HepG2 (cell line): ENCODE results near the gene OVCA2. TPM values are rescaled to one million over a fixed set of nuclear protein-coding genes. Genes with fewer than 3 reads are reported as not detected.

ENCODE experiments used
- CREM ChIP-seq, 2 experiments: sonication (generic) in 1 of 2; formaldehyde crosslinking in 1 of 2; IDR thresholded peaks; 2 replicates each; pipeline versions ENCODE4 v1.4.0 to v1.6.1; 2016 to 2020; ENCODE audit warnings: antibody characterized with exemption in 1 of 2, mild to moderate bottlenecking in 1 of 2, missing genetic modification reagents in 1 of 2
- FOXA3 ChIP-seq: IDR thresholded peaks from 2 replicates; pipeline ENCODE4 v1.6.1; 2016; ENCODE audit warnings: missing genetic modification reagents, missing compliant biosample characterization
- GATAD2A ChIP-seq: IDR thresholded peaks from 2 replicates; pipeline ENCODE4 v1.6.1; 2016
- GMEB2 ChIP-seq: IDR thresholded peaks from 2 replicates; pipeline ENCODE4 v1.6.1; 2016; ENCODE audit warnings: missing biosample characterization, missing genetic modification reagents, low read depth
- ISL2 ChIP-seq: sonication (generic); formaldehyde crosslinking; IDR thresholded peaks from 2 replicates; pipeline ENCODE4 v1.5.0; 2020; ENCODE audit warnings: missing genetic modification reagents
- JUND ChIP-seq: sonication (generic); formaldehyde crosslinking; IDR thresholded peaks from 2 replicates; pipeline ENCODE4 v1.8.0; 2022; ENCODE audit warnings: mild to moderate bottlenecking, missing genetic modification reagents
- KMT2A ChIP-seq: sonication (generic); formaldehyde crosslinking; IDR thresholded peaks from 2 replicates; pipeline ENCODE4 v1.4.0; 2020; ENCODE audit warnings: missing genetic modification reagents
- MEIS1 ChIP-seq: sonication (generic); formaldehyde crosslinking; IDR thresholded peaks from 2 replicates; pipeline ENCODE4 v1.9.0; 2021; ENCODE audit warnings: mild to moderate bottlenecking, missing genetic modification reagents, moderate library complexity, borderline replicate concordance
- NFATC3 ChIP-seq: sonication (generic); formaldehyde crosslinking; IDR thresholded peaks from 2 replicates; pipeline ENCODE4 v1.5.1; 2020; ENCODE audit warnings: mild to moderate bottlenecking, missing genetic modification reagents
- NONO ChIP-seq, 2 experiments: fragments of 450-650 bp in 1 of 2; sonication (generic) in 1 of 2; formaldehyde crosslinking in 1 of 2; IDR thresholded peaks in 1 of 2; conservative IDR thresholded peaks in 1 of 2; 2 replicates each; pipeline versions ENCODE4 v1.6.1 to v1.8.0; 2017 to 2022; ENCODE audit warnings: mild to moderate bottlenecking in 1 of 2, missing genetic modification reagents in 1 of 2, moderate library complexity in 1 of 2
- PHF8 ChIP-seq: sonication (generic); formaldehyde crosslinking; IDR thresholded peaks from 2 replicates; pipeline ENCODE4 v1.5.0; 2020; ENCODE audit warnings: missing genetic modification reagents
- PITX1 ChIP-seq: sonication (generic); formaldehyde crosslinking; IDR thresholded peaks from 2 replicates; pipeline ENCODE4 v1.5.1; 2020; ENCODE audit warnings: mild to moderate bottlenecking, missing genetic modification reagents
- SP5 ChIP-seq: IDR thresholded peaks from 2 replicates; pipeline ENCODE4 v1.6.1; 2016; ENCODE audit warnings: low read depth, borderline replicate concordance
- TEAD2 ChIP-seq: sonication (generic); formaldehyde crosslinking; IDR thresholded peaks from 2 replicates; pipeline ENCODE4 v1.9.0; 2021; ENCODE audit warnings: missing genetic modification reagents
- ZBTB21 ChIP-seq: sonication (generic); formaldehyde crosslinking; IDR thresholded peaks from 2 replicates; pipeline ENCODE4 v1.4.0; 2020; ENCODE audit warnings: missing genetic modification reagents
- ZBTB3 ChIP-seq: sonication (generic); formaldehyde crosslinking; IDR thresholded peaks from 2 replicates; pipeline ENCODE4 v1.4.0; 2020; ENCODE audit warnings: low read depth, mild to moderate bottlenecking, moderate library complexity, missing genetic modification reagents, borderline replicate concordance
- ZBTB7B ChIP-seq: sonication (generic); formaldehyde crosslinking; IDR thresholded peaks from 2 replicates; pipeline ENCODE4 v1.4.0; 2020; ENCODE audit warnings: missing genetic modification reagents
- ZNF746 ChIP-seq: sonication (generic); formaldehyde crosslinking; IDR thresholded peaks from 2 replicates; pipeline ENCODE4 v1.8.0; 2022; ENCODE audit warnings: mild to moderate bottlenecking, missing genetic modification reagents
- polyA plus RNA-seq, 8 experiments: library from polyadenylated mRNA; depleted of rRNA in 3 of 8; stranded (reverse) in 7 of 8; unstranded in 1 of 8; fragments of >200 nt; fragmentation: Illumina TruSeq in 4 of 8; extraction: Trizol in 4 of 8; gene quantifications; 2 replicates each; pipeline versions ENCODE4 v1.2.1 to v1.2.3, GENCODE V29; 2011 to 2016; ENCODE audit warnings: low read depth in 4 of 8, missing spikeins in 1 of 8, mixed read lengths in 1 of 8; ENCODE audit not compliant: insufficient read depth in 1 of 8
- total RNA-seq, 5 experiments: library from RNA; depleted of rRNA; stranded (reverse); fragments of >200 nt; fragmentation: Illumina TruSeq; extraction: Trizol; gene quantifications; 2 replicates each; pipeline ENCODE4 v1.2.3, GENCODE V29; 2016; ENCODE audit warnings: low read depth in 1 of 5
- TF ChIP-seq, protein P1 (sequence below): sonication (generic); formaldehyde crosslinking; IDR thresholded peaks from 2 replicates; pipeline ENCODE4 v1.4.0; 2020; ENCODE audit warnings: missing genetic modification reagents
- TF ChIP-seq, protein P2 (sequence below): sonication (generic); formaldehyde crosslinking; IDR thresholded peaks from 2 replicates; pipeline ENCODE4 v1.4.0; 2020; ENCODE audit warnings: mild to moderate bottlenecking, low read depth, missing genetic modification reagents
- TF ChIP-seq, protein P3 (sequence below): sonication (generic); formaldehyde crosslinking; IDR thresholded peaks from 2 replicates; pipeline ENCODE4 v1.5.0; 2020; ENCODE audit warnings: missing genetic modification reagents
- TF ChIP-seq, protein P4 (sequence below): sonication (generic); formaldehyde crosslinking; conservative IDR thresholded peaks from 2 replicates; pipeline ENCODE4 v1.4.0; 2020; ENCODE audit warnings: missing genetic modification reagents

Gene OVCA2
- total and polyA plus RNA-seq, 2 of the 13 experiments (the other 11 are each of a cell fraction or from before 2014, with no cell fraction given), result 23.7 to 28.2 TPM

DNA sequence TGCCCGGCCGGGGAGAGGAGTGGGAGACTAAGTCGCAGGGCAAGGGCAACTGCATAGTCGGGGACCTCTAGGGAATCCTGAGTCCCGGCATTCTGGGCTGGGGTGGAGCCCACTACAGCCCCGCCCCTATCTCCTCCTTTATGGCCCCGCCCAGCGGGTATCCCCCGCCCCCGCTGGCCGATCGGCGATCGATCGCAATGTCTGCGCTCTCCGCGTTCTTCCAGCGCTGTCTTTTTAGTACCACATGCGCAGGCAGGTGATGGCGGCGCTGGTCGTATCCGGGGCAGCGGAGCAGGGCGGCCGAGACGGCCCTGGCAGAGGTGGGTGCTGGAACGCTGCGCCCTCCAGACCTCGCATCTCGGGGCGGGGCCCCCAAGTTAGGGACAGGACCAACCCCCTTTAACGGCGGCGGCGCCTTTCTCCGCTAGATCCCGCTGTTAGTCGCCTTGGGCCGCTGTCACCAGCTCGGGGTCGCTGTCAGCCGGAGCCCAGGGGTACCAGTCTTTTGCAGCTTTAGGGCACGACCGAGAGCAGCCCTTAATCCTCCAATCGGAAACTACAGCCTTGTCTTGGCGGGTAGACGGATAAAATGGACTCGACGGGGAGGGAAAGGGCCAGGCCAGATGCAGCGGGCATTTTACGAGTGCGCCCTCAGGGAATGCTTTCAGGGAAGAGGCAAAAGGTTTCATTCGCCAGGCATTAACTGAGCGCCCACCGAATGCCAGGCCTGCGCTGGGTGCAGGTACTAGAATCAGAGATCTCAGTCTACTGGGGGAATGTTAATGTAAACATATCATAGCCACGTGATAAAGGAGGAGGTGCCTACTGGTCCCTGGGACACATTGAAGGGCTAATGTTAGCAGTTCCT is 11.7 kb upstream of the OVCA2 start, which contains the start of gene DPH1 (continued):
- peak; percentile 83 for TF ChIP-seq GMEB2 (CRISPR knock-in tag)
- TF ChIP-seq CREM (IDR thresholded peaks at IDR 0.05), result peak; percentile 42
- TF ChIP-seq CREM (CRISPR knock-in tag; IDR thresholded peaks at IDR 0.05), result no peak
- TF ChIP-seq GATAD2A (CRISPR knock-in tag), result peak; percentile 58; the same call in 1 of the 2 replicates
- peak; percentile 86 for TF ChIP-seq PHF8 (CRISPR knock-in tag)
- peak; percentile 82 for TF ChIP-seq KMT2A (CRISPR knock-in tag)
- TF ChIP-seq TEAD2 (CRISPR knock-in tag), result peak; percentile 29; the same call in 1 of the 2 replicates
- TF ChIP-seq MEIS1, result no peak
- TF ChIP-seq, protein P1, sequence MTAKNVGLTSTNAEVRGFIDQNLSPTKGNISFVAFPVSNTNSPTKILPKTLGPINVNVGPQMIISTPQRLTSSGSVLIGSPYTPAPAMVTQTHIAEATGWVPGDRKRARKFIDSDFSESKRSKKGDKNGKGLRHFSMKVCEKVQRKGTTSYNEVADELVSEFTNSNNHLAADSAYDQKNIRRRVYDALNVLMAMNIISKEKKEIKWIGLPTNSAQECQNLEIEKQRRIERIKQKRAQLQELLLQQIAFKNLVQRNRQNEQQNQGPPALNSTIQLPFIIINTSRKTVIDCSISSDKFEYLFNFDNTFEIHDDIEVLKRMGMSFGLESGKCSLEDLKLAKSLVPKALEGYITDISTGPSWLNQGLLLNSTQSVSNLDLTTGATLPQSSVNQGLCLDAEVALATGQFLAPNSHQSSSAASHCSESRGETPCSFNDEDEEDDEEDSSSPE (CRISPR knock-in tag), result 0 out of 2 replicates have a peak, but pooled peaks have one; percentile 31
- TF ChIP-seq ZBTB21 (CRISPR knock-in tag), result no peak
- peak; percentile 46; the same call in 1 of the 2 replicates for TF ChIP-seq PITX1 (CRISPR knock-in tag)
- TF ChIP-seq ZBTB3 (CRISPR knock-in tag), result no peak
- peak; percentile 48; the same call in 1 of the 2 replicates for TF ChIP-seq ZNF746 (CRISPR knock-in tag)
- peak; percentile 67 for TF ChIP-seq ISL2 (CRISPR knock-in tag)
- TF ChIP-seq, protein P2, sequence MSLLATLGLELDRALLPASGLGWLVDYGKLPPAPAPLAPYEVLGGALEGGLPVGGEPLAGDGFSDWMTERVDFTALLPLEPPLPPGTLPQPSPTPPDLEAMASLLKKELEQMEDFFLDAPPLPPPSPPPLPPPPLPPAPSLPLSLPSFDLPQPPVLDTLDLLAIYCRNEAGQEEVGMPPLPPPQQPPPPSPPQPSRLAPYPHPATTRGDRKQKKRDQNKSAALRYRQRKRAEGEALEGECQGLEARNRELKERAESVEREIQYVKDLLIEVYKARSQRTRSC (CRISPR knock-in tag), result 0 out of 2 replicates have a peak, but pooled peaks have one; percentile 82
- no peak for TF ChIP-seq JUND (CRISPR knock-in tag)
- TF ChIP-seq FOXA3 (CRISPR knock-in tag), result peak; percentile 55
- peak; percentile 81 for TF ChIP-seq ZBTB7B (CRISPR knock-in tag)
- TF ChIP-seq SP5, result peak; percentile 80
- TF ChIP-seq, protein P3, sequence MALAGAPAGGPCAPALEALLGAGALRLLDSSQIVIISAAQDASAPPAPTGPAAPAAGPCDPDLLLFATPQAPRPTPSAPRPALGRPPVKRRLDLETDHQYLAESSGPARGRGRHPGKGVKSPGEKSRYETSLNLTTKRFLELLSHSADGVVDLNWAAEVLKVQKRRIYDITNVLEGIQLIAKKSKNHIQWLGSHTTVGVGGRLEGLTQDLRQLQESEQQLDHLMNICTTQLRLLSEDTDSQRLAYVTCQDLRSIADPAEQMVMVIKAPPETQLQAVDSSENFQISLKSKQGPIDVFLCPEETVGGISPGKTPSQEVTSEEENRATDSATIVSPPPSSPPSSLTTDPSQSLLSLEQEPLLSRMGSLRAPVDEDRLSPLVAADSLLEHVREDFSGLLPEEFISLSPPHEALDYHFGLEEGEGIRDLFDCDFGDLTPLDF (CRISPR knock-in tag), result no peak; the same call in 1 of the 2 replicates
- TF ChIP-seq NFATC3 (CRISPR knock-in tag), result no peak
- no peak for TF ChIP-seq NONO (IDR thresholded peaks at IDR 0.05)
- TF ChIP-seq NONO (CRISPR knock-in tag; conservative IDR thresholded peaks at IDR 0.05), result peak; percentile 94
- TF ChIP-seq, protein P4, sequence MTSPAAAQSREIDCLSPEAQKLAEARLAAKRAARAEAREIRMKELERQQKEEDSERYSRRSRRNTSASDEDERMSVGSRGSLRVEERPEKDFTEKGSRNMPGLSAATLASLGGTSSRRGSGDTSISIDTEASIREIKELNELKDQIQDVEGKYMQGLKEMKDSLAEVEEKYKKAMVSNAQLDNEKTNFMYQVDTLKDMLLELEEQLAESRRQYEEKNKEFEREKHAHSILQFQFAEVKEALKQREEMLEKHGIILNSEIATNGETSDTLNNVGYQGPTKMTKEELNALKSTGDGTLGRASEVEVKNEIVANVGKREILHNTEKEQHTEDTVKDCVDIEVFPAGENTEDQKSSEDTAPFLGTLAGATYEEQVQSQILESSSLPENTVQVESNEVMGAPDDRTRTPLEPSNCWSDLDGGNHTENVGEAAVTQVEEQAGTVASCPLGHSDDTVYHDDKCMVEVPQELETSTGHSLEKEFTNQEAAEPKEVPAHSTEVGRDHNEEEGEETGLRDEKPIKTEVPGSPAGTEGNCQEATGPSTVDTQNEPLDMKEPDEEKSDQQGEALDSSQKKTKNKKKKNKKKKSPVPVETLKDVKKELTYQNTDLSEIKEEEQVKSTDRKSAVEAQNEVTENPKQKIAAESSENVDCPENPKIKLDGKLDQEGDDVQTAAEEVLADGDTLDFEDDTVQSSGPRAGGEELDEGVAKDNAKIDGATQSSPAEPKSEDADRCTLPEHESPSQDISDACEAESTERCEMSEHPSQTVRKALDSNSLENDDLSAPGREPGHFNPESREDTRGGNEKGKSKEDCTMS (CRISPR knock-in tag), result 0 out of 2 replicates have a peak, but pooled peaks have one; percentile 59
